M059J (cell line): Measurements from ENCODE around the gene ADGRL4. TPM values are rescaled to one million over a fixed set of nuclear protein-coding genes. Genes with fewer than 3 reads are reported as not detected.
A peak's percentile ranks its signal among the peaks of the same experiment; 100 is the strongest.
"Not testable (repeated sequence)": the region's sequence is repeated elsewhere in the genome, so short reads cannot be mapped to it uniquely, and the experiment has no call there.

Experiments used
- DNase-seq: peaks from one replicate; pipeline ENCODE4 v3.0.0-alpha.2; 2012; ENCODE audit warnings: low read depth
- total RNA-seq: library from RNA; depleted of rRNA; stranded (reverse); fragments of >200 nt; shearing (Covaris generic); gene quantifications from 2 replicates; pipeline ENCODE4 v1.2.3, GENCODE V29; 2014

The ADGRL4 gene
- total RNA-seq, 1 experiment from 2014 or later: not detected

GRCh38 chr1:78918157-78918556 lies 88.4 kb downstream of the ADGRL4 start:
- DNase-seq: no peak

- no peak for DNase-seq
Observed at GRCh38 chr1:78916986-78917385, 89.5 kb downstream of the ADGRL4 start.

- no peak for DNase-seq
Observed at GRCh38 chr1:78913950-78914349, 92.6 kb downstream of the ADGRL4 start.

- no peak for DNase-seq
Observed at GRCh38 chr1:78911956-78912880, 94.3 kb downstream of the ADGRL4 start.

- DNase-seq: no peak
Observed at GRCh38 chr1:78902641-78903040, 103.9 kb downstream of the ADGRL4 start.

GRCh38 chr1:78894811-78895210 lies 111.7 kb downstream of the ADGRL4 start:
- DNase-seq: no peak

GRCh38 chr1:78892260-78892840 lies 114.2 kb downstream of the ADGRL4 start:
- DNase-seq: peak; percentile 7

- DNase-seq: no peak
Observed at GRCh38 chr1:78887458-78887857, 119.1 kb downstream of the ADGRL4 start.

- peak; percentile 49 for DNase-seq
Observed at GRCh38 chr1:78884685-78885452, 121.7 kb downstream of the ADGRL4 start.

GRCh38 chr1:78880223-78880622 lies 126.3 kb downstream of the ADGRL4 start:
- no peak for DNase-seq

GRCh38 chr1:78875986-78876385 lies 130.5 kb downstream of the ADGRL4 start:
- DNase-seq: not testable (repeated sequence)

- peak; percentile 82 for DNase-seq
Observed at GRCh38 chr1:78872801-78873200, 133.7 kb downstream of the ADGRL4 start.

GRCh38 chr1:78871249-78871648 lies 135.3 kb downstream of the ADGRL4 start:
- no peak for DNase-seq

GRCh38 chr1:78869136-78869535 lies 137.4 kb downstream of the ADGRL4 start:
- no peak for DNase-seq

GRCh38 chr1:78864175-78864574 lies 142.4 kb downstream of the ADGRL4 start:
- no peak for DNase-seq

GRCh38 chr1:78856096-78856495 lies 150.4 kb downstream of the ADGRL4 start:
- DNase-seq: no peak

GRCh38 chr1:78855258-78855657 lies 151.3 kb downstream of the ADGRL4 start:
- DNase-seq: no peak

GRCh38 chr1:78854556-78854955 lies 152.0 kb downstream of the ADGRL4 start:
- DNase-seq: no peak

GRCh38 chr1:78843546-78843945 lies 163.0 kb downstream of the ADGRL4 start:
- peak; percentile 18 for DNase-seq

GRCh38 chr1:78843111-78843510 lies 163.4 kb downstream of the ADGRL4 start:
- DNase-seq: no peak

- DNase-seq: peak; percentile 79
Observed at GRCh38 chr1:78840453-78841271, 165.9 kb downstream of the ADGRL4 start.
